ENCODE results near the gene FGFR1OP2. TPM values are rescaled to one million over a fixed set of nuclear protein-coding genes. Genes with fewer than 3 reads are reported as not detected.

Gene FGFR1OP2
- total RNA-seq, 1 donor from 2014 or later: 37.6 TPM

DNA sequence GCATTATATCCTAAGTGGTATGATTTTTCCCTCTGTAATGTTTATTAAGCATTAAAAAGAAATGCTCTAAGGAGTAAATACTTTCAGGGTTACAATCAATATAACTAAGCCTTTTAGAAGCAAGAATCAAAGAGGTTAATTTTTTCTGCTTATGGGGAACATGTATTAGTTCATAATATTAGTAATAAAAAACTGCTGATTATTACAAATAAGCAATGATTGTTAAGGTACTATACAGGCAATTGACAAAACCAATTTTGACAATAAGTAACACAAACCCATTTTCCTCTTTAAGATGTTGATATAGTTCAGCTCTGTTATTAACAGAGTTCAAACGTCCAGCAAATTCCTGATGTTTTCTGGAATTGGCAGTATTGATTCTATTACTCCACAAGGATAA lies 32.2 kb upstream of the FGFR1OP2 start:
- Mint-ChIP-seq H3K36me3 (ENCODE audit: low read depth) (peaks cover 32% of the 10 kb centered on the region), H3K4me1 (ENCODE audit: low read depth) (no peaks in the 10 kb centered on the region), H3K9me3 (ENCODE audit: low read depth) (peaks cover 12% of the 10 kb centered on the region), H3K27ac (ENCODE audit: unreplicated experiment) (no peak overlapping the region), H3K27me3 (ENCODE audit: low read depth) (no peaks in the 10 kb centered on the region), H3K4me3 (ENCODE audit: unreplicated experiment) (no peak overlapping the region)
- DNase-seq (ENCODE audit: low spot score): no peak
- TF ChIP-seq, protein P1, sequence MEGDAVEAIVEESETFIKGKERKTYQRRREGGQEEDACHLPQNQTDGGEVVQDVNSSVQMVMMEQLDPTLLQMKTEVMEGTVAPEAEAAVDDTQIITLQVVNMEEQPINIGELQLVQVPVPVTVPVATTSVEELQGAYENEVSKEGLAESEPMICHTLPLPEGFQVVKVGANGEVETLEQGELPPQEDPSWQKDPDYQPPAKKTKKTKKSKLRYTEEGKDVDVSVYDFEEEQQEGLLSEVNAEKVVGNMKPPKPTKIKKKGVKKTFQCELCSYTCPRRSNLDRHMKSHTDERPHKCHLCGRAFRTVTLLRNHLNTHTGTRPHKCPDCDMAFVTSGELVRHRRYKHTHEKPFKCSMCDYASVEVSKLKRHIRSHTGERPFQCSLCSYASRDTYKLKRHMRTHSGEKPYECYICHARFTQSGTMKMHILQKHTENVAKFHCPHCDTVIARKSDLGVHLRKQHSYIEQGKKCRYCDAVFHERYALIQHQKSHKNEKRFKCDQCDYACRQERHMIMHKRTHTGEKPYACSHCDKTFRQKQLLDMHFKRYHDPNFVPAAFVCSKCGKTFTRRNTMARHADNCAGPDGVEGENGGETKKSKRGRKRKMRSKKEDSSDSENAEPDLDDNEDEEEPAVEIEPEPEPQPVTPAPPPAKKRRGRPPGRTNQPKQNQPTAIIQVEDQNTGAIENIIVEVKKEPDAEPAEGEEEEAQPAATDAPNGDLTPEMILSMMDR (IDR thresholded peaks at IDR 0.05): no peak

DNA sequence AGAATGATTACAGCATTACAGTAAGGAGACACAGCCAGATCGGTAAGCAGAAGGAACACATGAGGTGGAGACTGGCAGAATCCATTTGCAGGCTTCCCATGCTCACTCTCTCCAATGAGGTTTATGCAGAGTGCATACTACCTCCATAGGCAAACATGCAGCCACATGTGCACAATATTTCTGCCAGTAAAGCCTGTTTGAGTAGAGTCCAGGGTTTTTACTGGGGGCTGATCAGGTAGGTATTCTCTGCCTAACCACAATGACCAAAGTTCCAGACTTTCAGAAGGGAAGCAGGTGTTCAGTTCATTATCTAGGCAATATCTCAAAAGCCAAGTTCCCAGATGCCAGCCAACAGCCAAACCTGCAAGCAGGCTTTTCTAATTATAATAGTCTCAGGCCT lies 31.6 kb upstream of the FGFR1OP2 start:
- no peaks in the 10 kb centered on the region for H3K4me1 Mint-ChIP-seq (ENCODE audit: low read depth)
- peaks cover 30% of the 10 kb centered on the region for H3K36me3 Mint-ChIP-seq (ENCODE audit: low read depth)
- TF ChIP-seq, protein P1 (IDR thresholded peaks at IDR 0.05): no peak
- H3K27ac Mint-ChIP-seq (ENCODE audit: unreplicated experiment): no peak overlapping the region
- no peak for DNase-seq (ENCODE audit: low spot score)
- peaks cover 12% of the 10 kb centered on the region for H3K9me3 Mint-ChIP-seq (ENCODE audit: low read depth)
- no peaks in the 10 kb centered on the region for H3K27me3 Mint-ChIP-seq (ENCODE audit: low read depth)
- no peak overlapping the region for H3K4me3 Mint-ChIP-seq (ENCODE audit: unreplicated experiment)

DNA sequence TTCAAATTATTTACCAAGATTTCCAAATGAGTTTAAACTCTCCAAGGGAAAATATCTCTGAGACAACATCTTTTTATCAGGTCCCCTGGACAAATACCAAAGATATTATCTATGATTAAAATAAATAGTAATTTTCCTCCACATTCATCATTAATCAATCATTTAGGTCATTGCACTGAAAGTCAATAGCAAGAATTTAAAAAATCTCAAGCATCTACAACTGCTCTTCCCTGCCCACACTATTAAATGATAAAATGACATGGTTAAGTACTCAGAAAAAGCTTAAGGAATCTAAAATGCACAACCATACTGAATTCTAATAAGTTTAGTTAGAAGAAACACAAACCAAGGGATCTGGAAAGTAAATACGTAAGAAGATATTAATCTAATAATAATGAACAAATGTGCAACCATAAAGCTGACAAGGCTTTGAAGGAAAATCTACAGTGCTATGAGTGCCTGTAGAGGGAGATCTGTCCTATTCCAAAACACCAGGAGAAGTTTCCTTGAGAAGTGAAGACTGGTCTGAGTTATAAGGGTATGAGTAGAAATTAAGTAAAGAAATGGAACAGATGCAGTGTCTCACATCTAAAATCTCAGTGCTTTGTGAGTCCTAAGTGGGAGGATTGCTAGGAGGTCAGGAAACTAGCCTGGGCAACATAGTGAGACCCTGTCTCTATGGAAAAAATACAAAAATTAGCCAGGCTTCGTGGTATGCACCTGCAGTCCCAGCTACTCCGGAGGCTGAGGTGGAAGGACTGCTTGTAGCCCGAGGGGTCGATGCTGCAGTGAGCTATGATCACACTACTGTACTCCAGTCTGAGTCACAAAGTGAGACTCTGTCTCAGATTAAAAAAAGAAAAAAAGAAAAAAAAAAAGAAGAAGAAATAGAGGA lies 19.7 kb upstream of the FGFR1OP2 start:
- DNase-seq (ENCODE audit: low spot score): no peak
- TF ChIP-seq, protein P1 (IDR thresholded peaks at IDR 0.05): peak; percentile 74
- no peak overlapping the region for H3K4me3 Mint-ChIP-seq (ENCODE audit: unreplicated experiment)
- H3K9me3 Mint-ChIP-seq (ENCODE audit: low read depth): no peaks in the 10 kb centered on the region
- peaks cover 15% of the 10 kb centered on the region for H3K4me1 Mint-ChIP-seq (ENCODE audit: low read depth)
- H3K27ac Mint-ChIP-seq (ENCODE audit: unreplicated experiment): peak overlapping the region; percentile 61
- peaks cover 17% of the 10 kb centered on the region for H3K36me3 Mint-ChIP-seq (ENCODE audit: low read depth)
- no peaks in the 10 kb centered on the region for H3K27me3 Mint-ChIP-seq (ENCODE audit: low read depth)

DNA sequence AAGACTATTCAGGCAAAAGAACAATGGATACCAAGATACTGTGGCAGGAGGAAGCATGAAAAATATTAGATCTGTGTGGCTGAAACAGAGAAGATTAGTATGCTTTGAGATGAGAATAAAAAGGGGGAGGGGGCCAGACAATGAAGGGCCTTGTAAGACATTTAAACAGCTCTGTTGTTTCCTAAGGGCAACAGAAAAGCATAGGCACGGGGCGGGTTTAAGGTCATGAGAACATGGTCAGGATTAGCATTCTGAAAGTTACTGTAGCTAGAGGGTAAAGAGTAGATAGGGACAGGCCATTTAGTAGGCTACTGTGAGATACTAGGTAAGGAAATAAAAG lies 19.1 kb upstream of the FGFR1OP2 start:
- no peaks in the 10 kb centered on the region for H3K27me3 Mint-ChIP-seq (ENCODE audit: low read depth)
- H3K9me3 Mint-ChIP-seq (ENCODE audit: low read depth): no peaks in the 10 kb centered on the region
- no peak for DNase-seq (ENCODE audit: low spot score)
- H3K4me1 Mint-ChIP-seq (ENCODE audit: low read depth): peaks cover 15% of the 10 kb centered on the region
- no peak overlapping the region for H3K4me3 Mint-ChIP-seq (ENCODE audit: unreplicated experiment)
- TF ChIP-seq, protein P1 (IDR thresholded peaks at IDR 0.05): no peak
- H3K27ac Mint-ChIP-seq (ENCODE audit: unreplicated experiment): peak overlapping the region; percentile 61
- peaks cover 17% of the 10 kb centered on the region for H3K36me3 Mint-ChIP-seq (ENCODE audit: low read depth)

DNA sequence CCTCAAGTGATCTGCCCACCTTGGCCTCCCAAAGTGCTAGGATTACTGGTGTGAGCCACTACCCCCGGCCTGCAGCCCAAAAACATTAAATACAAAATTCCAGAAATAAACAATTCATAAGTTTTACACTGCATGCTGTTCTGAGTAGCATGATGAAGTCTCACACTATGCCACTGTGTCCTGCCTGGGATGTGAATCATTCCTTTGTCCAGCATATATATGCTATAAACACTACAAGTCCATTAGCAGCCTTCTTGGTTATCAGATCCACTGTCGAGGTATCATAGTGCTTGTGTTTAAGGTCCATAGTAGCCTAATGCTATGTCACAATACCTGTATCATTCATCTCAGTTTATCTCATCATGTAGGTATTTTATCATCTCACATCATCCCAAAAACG lies 16.4 kb upstream of the FGFR1OP2 start:
- Mint-ChIP-seq H3K27ac (ENCODE audit: unreplicated experiment) (no peak overlapping the region), H3K9me3 (ENCODE audit: low read depth) (no peaks in the 10 kb centered on the region), H3K27me3 (ENCODE audit: low read depth) (no peaks in the 10 kb centered on the region), H3K4me1 (ENCODE audit: low read depth) (peaks cover 15% of the 10 kb centered on the region), H3K36me3 (ENCODE audit: low read depth) (peaks cover 13% of the 10 kb centered on the region), H3K4me3 (ENCODE audit: unreplicated experiment) (no peak overlapping the region)
- TF ChIP-seq, protein P1 (IDR thresholded peaks at IDR 0.05): no peak
- DNase-seq (ENCODE audit: low spot score): no peak

All from chondrocyte (in vitro differentiated cells).